ENCODE results near the gene RECQL. TPM values are rescaled to one million over a fixed set of nuclear protein-coding genes. Genes with fewer than 3 reads are reported as not detected.
A peak's percentile ranks its signal among the peaks of the same experiment; 100 is the strongest.

RECQL gene, protein sequence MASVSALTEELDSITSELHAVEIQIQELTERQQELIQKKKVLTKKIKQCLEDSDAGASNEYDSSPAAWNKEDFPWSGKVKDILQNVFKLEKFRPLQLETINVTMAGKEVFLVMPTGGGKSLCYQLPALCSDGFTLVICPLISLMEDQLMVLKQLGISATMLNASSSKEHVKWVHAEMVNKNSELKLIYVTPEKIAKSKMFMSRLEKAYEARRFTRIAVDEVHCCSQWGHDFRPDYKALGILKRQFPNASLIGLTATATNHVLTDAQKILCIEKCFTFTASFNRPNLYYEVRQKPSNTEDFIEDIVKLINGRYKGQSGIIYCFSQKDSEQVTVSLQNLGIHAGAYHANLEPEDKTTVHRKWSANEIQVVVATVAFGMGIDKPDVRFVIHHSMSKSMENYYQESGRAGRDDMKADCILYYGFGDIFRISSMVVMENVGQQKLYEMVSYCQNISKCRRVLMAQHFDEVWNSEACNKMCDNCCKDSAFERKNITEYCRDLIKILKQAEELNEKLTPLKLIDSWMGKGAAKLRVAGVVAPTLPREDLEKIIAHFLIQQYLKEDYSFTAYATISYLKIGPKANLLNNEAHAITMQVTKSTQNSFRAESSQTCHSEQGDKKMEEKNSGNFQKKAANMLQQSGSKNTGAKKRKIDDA
- 10 to 100 TPM in 3 of 4 donors, 1 to 10 TPM in 1; 7.3 to 25.8 (median 21.4) TPM for total RNA-seq

- intact Hi-C loops (cut with DNase I; ENCODE audit: low total_unique reads): no loop called here
- peak; percentile 97 to 98 for DNase-seq (ENCODE audit: low spot score in 2 of 2)
- 0% methylated on average over 55 to 57 of the region's 61 CpGs for WGBS, 2 donors
- peak within 1 kb of the TSS; percentile 100 for H3K4me3 ChIP-seq (ENCODE audit: low read depth, poor library complexity, severe bottlenecking)
- TF ChIP-seq CTCF (IDR thresholded peaks at IDR 0.05) (no peak), POLR2A (IDR thresholded peaks at IDR 0.05) (peak in 1 of 2 donors; percentile 4)
Measured at GRCh38 chr12:21501258-21502163, at the start of gene RECQL, which contains the start of gene GOLT1B. RECQL (minus strand) TSS chr12:21501635; CDS start chr12:21499570, 2,065 bp downstream. GOLT1B (plus strand) TSS chr12:21501789; CDS start chr12:21501924, 135 bp downstream.

DNA sequence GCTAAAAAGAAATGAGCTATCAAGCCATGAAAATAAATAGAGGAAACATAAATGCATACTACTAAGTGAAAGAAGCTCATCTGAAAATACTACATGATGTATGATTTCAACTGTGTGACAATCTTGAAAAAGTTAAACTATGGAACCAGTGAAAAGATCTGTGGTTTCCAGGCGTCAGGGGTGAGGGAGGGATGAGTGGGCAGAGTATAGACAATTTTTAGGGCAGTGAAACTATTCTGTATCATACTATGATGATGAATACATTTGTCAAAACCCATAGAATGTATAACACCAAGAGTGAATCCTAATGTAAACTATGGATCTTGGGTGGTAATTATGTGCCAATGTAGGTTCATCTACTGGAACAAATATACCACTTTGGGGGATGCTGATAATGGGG is 46.0 kb upstream of the RECQL start:
- intact Hi-C loops (cut with DNase I; ENCODE audit: low total_unique reads): no loop called here
- H3K4me3 ChIP-seq (ENCODE audit: low read depth, poor library complexity, severe bottlenecking): no peak overlapping the region
- no peak for DNase-seq (ENCODE audit: low spot score in 2 of 2)
- 70 to 76% methylated on average over 1 of the region's 1 CpG for WGBS, 2 donors
- TF ChIP-seq CTCF (IDR thresholded peaks at IDR 0.05) (no peak), POLR2A (IDR thresholded peaks at IDR 0.05) (no peak)

DNA sequence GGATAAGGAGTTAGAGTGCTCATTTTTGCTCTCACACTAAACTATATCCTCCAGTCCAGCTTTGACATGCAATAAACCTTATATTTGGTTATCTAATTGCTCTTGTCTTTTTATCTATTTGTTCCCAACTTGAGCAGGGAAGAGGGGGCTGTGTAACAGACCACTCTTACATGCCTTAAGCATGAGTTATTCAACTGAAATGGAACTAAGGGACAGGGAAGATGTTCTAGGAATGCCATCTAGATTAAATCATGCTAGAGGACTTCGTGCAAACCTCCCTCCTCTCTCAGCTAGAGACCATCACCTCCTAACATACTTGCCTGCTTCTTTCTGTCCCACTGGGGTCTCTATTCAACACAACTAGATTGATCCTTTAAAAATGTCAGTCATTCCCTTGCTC is 45.3 kb upstream of the RECQL start:
- H3K4me3 ChIP-seq (ENCODE audit: low read depth, poor library complexity, severe bottlenecking): no peak overlapping the region
- WGBS, 2 donors: 0 to 36% methylated on average over 1 of the region's 1 CpG
- no peak for DNase-seq (ENCODE audit: low spot score in 2 of 2)
- intact Hi-C loops (cut with DNase I; ENCODE audit: low total_unique reads): no loop called here
- TF ChIP-seq POLR2A (IDR thresholded peaks at IDR 0.05): no peak
- TF ChIP-seq CTCF (IDR thresholded peaks at IDR 0.05): no peak

DNA sequence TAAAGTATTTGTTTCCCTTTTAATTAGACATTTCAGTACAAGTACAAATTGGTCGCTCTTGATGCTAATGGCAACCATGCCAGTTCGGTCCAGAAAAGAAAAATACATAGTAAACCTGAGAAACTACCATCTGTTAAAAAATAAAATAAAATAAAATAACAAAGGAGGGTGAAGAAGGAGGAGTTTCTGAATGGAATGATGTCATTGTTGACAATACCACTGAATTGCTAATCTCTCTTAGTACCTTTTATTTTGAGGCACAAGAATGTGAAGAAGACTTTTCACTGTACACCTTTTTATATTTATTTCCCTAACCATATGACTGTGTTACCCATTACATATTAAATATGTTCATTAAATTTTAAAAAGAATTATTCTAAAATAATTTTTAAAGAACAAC is 44.1 kb upstream of the RECQL start:
- DNase-seq (ENCODE audit: low spot score in 2 of 2): no peak
- 81 to 85% methylated on average over 2 of the region's 2 CpGs for WGBS, 2 donors
- H3K4me3 ChIP-seq (ENCODE audit: low read depth, poor library complexity, severe bottlenecking): no peak overlapping the region
- intact Hi-C loops (cut with DNase I; ENCODE audit: low total_unique reads): no loop called here
- TF ChIP-seq POLR2A (IDR thresholded peaks at IDR 0.05) (no peak), CTCF (IDR thresholded peaks at IDR 0.05) (no peak)

DNA sequence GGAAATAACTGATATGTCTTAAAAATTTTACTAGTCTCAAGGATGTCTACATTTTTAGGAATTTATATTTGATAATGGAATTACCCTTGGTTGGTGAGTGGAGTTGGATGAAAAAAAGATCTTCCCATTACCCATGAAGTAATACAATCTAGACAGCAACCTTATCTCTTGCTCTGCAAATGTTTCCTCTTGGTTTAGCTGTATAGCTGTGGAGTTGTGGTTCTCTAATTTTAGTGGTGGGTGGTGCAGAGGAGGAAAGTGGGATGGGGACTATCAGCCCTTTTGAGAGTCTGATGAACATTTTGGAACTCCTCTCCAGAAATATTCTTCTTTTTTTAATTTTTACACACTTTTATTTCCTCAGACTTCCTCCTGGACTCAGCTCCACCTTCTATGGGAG is 41.7 kb upstream of the RECQL start:
- no peak for DNase-seq (ENCODE audit: low spot score in 2 of 2)
- H3K4me3 ChIP-seq (ENCODE audit: low read depth, poor library complexity, severe bottlenecking): no peak overlapping the region
- no peak for TF ChIP-seq CTCF (IDR thresholded peaks at IDR 0.05)
- no peak for TF ChIP-seq POLR2A (IDR thresholded peaks at IDR 0.05)
- intact Hi-C loops (cut with DNase I; ENCODE audit: low total_unique reads): no loop called here

Data from lower leg skin (tissue), 4 donors.